Right lobe of liver (tissue), 6 donors: ENCODE results near the gene DNAH17. TPM values are rescaled to one million over a fixed set of nuclear protein-coding genes. Genes with fewer than 3 reads are reported as not detected.

ENCODE experiments used
- ATAC-seq, 4 donors: fragments of 200-7000 bp; cut with Tn5 transposase; one replicate each; pipeline ENCODE4 v1.9.1; 2020; ENCODE audit warnings: mild to moderate bottlenecking in 4 of 4, moderate library complexity in 4 of 4
- DNase-seq, 3 donors: peaks; one replicate each; pipeline ENCODE4 v3.0.0-alpha.2; 2020
- H3K27ac ChIP-seq, 3 donors: fragments of 200-600 bp; one replicate each; pipeline ENCODE4 v1.8.0; 2022
- H3K27me3 ChIP-seq, 2 donors: fragments of 200-600 bp; one replicate each; pipeline ENCODE4 v1.8.0; 2022
- H3K36me3 ChIP-seq, 4 donors: fragments of 200-600 bp; sonication (generic) in 1 of 4; one replicate each; pipeline versions ENCODE4 v1.5.1 to v1.8.0; 2017 to 2022; ENCODE audit warnings: control low read depth in 1 of 4
- H3K4me1 ChIP-seq, 4 donors: fragments of 200-600 bp; sonication (generic) in 1 of 4; one replicate each; pipeline versions ENCODE4 v1.5.1 to v1.8.0; 2017 to 2022; ENCODE audit warnings: control low read depth in 1 of 4
- H3K4me3 ChIP-seq, 3 donors: fragments of 200-600 bp; one replicate each; pipeline ENCODE4 v1.8.0; 2022
- H3K9me3 ChIP-seq, 4 donors: fragments of 200-600 bp; sonication (generic) in 1 of 4; one replicate each; pipeline versions ENCODE4 v1.5.1 to v1.8.0; 2017 to 2022; ENCODE audit warnings: control low read depth in 1 of 4
- CTCF ChIP-seq, 4 donors: fragments of 200-600 bp in 3 of 4; fragments of 450-650 bp in 1 of 4; IDR thresholded peaks; one replicate each; pipeline versions ENCODE4 v1.5.1 to v1.8.0; 2016 to 2022; ENCODE audit warnings: antibody characterized with exemption in 4 of 4, mild to moderate bottlenecking in 2 of 4
- POLR2A ChIP-seq: fragments of 450-650 bp; IDR thresholded peaks from one replicate; pipeline ENCODE4 v1.6.1; 2017; ENCODE audit warnings: antibody characterized with exemption, mild to moderate bottlenecking
- WGBS: methylation state at CpG from one replicate; pipeline ENCODE4 v1.1.6; 2018; ENCODE audit warnings: low coverage, low lambda C conversion rate; ENCODE audit not compliant: insufficient coverage; ENCODE audit errors: missing lambda C conversion rate; 5-methylcytosine and 5-hydroxymethylcytosine counted together
- intact Hi-C, 2 donors: fragments of 100-400 bp; cut with DNase I; formaldehyde crosslinking; loops; one replicate each; pipeline versions ENCODE4 v1.11.2 to v1.14.1; 2022
- total RNA-seq, 6 experiments: library from RNA; depleted of rRNA in 2 of 6; stranded (reverse); fragments of >200 nt in 2 of 6; fragmentation: NEBNext Ultra II Directional in 3 of 6; extraction: Animal tissue kit (Norgen Biotek cat#: 25700) in 3 of 6; gene quantifications; one replicate each; pipeline versions ENCODE4 v1.1.0 to v1.2.4, GENCODE V29; 2016 to 2023
- donor health status: DM: no; HTN: yes; CAD: no.
- donor health status: DM: no; HTN: no; CAD: no.
- donor health status: DM: no; HTN: no; CAD: no.
- donor health status: DM: no; HTN: yes; CAD: no.
- donor health status: DM: no; HTN: yes; CAD: no.

DNAH17 gene
- total RNA-seq, 6 experiments from 2014 or later: 0.04 TPM; not detected in 5

- ATAC-seq: no peak
- no peak for TF ChIP-seq CTCF (IDR thresholded peaks at IDR 0.05)
- TF ChIP-seq POLR2A: no peak
- WGBS: 86% methylated on average over 16 of the region's 34 CpGs
These were observed 116.0 kb downstream of the DNAH17 start for GRCh38 chr17:78460951-78461798.

DNA sequence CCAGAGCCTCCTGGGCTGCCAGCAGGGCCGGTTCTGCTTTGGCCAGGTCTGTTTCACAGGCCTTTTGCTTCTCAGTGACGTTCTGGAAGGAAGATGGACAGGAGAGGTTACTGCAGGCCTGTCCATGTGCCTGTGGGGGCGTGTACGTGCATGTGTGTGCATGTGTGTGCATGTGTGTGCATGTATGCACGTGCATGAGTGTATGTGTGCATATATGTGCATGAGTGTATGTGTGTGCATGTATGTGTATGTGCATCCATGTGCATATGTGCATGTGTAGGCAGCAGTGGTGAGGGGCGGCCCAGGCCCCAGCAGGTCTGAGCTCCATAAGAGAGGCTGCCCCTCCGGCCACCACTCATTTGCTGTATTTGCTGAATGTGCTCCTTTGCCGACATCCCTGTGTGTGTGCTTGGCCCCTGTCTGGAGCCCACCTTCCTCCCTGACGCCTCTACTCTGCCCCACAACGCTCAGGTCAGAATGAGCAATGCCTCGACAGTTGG, 117.0 kb downstream of the DNAH17 start:
- no peak for DNase-seq
- no peaks in the 10 kb centered on the region for H3K27me3 ChIP-seq
- H3K4me3 ChIP-seq: no peak overlapping the region
- no peak for ATAC-seq
- no peak for TF ChIP-seq POLR2A
- no peak for TF ChIP-seq CTCF (IDR thresholded peaks at IDR 0.05)
- 77% methylated on average over 6 of the region's 11 CpGs for WGBS
- no peaks in the 10 kb centered on the region for H3K9me3 ChIP-seq
- H3K4me1 ChIP-seq: no peaks in the 10 kb centered on the region
- no peak overlapping the region for H3K27ac ChIP-seq
- H3K36me3 ChIP-seq: no peaks in the 10 kb centered on the region
- intact Hi-C loops: no loop called here

More at GRCh38 chr17:78460951-78461798, 116.0 kb downstream of the DNAH17 start:
- no peak overlapping the region for H3K27ac ChIP-seq
- H3K36me3 ChIP-seq: no peaks in the 10 kb centered on the region
- DNase-seq: no peak
- H3K4me1 ChIP-seq: no peaks in the 10 kb centered on the region
- H3K4me3 ChIP-seq: no peak overlapping the region
- intact Hi-C loops: no loop called here
- H3K27me3 ChIP-seq: no peaks in the 10 kb centered on the region
- no peaks in the 10 kb centered on the region for H3K9me3 ChIP-seq

DNA sequence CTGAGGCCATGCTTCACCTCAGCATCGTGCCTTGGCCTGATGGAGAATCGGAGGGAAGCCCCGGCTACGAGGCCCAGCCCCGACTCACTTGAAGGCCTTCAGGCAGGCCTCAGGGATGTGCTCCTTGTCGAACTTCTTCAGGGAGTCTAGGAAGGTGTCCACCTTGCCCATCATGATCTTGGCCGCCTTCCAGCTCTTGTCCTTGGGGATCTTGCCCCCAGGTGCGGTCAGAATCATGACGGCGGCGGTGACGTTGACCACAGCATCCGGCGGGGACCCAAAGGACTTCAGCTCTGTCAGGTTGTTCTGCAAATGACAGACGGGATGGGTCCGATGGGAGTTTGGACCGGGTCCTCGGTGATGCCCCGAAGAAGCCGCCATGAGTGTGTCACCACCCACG, 117.5 kb downstream of the DNAH17 start:
- 75% methylated on average over 6 of the region's 21 CpGs for WGBS
- intact Hi-C loops: no loop called here
- no peak for TF ChIP-seq CTCF (IDR thresholded peaks at IDR 0.05)
- TF ChIP-seq POLR2A: no peak

GRCh38 chr17:78458736-78459335, 118.4 kb downstream of the DNAH17 start:
- intact Hi-C loops: no loop called here
- DNase-seq (no peak), ATAC-seq (peak in 1 of 4 donors; percentile 12)
- WGBS: 83% methylated on average over 23 of the region's 37 CpGs
- no peak overlapping the region for H3K4me3 ChIP-seq
- H3K27me3 ChIP-seq: no peaks in the 10 kb centered on the region
- no peaks in the 10 kb centered on the region for H3K36me3 ChIP-seq
- no peak overlapping the region for H3K27ac ChIP-seq
- TF ChIP-seq POLR2A (no peak), CTCF (IDR thresholded peaks at IDR 0.05) (no peak)
- no peaks in the 10 kb centered on the region for H3K4me1 ChIP-seq
- H3K9me3 ChIP-seq: no peaks in the 10 kb centered on the region

More for the DNA sequence above, 117.5 kb downstream of the DNAH17 start:
- no peaks in the 10 kb centered on the region for H3K27me3 ChIP-seq
- H3K4me1 ChIP-seq: no peaks in the 10 kb centered on the region
- no peaks in the 10 kb centered on the region for H3K9me3 ChIP-seq
- DNase-seq: no peak
- H3K4me3 ChIP-seq: no peak overlapping the region
- H3K36me3 ChIP-seq: no peaks in the 10 kb centered on the region
- ATAC-seq: no peak
- H3K27ac ChIP-seq: no peak overlapping the region
